ENCODE measurements around the gene HOXA10.

HOXA10 gene

DNA sequence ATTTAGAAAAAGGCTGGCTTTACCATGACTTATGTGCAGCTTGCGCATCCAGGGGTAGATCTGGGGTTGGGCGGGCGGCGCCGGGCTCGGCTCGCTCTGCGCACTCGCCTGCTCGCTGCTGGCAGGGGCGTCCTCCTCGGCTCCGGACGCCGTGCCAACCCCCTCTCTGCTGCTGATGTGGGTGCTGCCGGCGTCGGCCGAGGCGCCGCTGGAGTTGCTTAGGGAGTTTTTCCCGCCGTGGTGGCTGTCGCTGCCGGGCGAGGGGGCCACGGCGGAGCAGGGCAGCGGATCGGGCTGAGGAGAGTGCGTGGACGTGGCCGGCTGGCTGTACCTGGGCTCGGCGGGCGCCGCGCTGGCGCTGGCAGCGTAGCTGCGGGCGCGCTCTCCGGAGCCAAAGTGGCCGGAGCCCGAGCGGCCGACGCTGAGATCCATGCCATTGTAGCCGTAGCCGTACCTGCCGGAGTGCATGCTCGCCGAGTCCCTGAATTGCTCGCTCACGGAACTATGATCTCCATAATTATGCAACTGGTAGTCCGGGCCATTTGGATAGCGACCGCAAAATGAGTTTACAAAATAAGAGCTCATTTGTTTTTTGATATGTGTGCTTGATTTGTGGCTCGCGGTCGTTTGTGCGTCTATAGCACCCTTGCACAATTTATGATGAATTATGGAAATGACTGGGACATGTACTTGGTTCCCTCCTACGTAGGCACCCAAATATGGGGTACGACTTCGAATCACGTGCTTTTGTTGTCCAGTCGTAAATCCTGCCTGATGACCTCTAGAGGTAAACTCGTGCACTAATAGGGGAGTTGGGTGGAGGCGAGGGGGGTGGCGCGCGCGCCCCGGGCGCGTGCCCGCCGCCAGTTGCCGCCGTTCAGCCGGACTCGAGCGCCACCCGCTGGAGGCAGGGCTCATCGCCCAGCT is 30.8 kb downstream of the HOXA10 start, which contains the start of gene HOXA5:
Gene HOXA5 (minus strand): TSS at position 659 of the 927 bp plus-strand sequence. CDS start 74 bp downstream, at position 585.
- DNase-seq = peak in 1 of 2 donors; percentile 63

DNA sequence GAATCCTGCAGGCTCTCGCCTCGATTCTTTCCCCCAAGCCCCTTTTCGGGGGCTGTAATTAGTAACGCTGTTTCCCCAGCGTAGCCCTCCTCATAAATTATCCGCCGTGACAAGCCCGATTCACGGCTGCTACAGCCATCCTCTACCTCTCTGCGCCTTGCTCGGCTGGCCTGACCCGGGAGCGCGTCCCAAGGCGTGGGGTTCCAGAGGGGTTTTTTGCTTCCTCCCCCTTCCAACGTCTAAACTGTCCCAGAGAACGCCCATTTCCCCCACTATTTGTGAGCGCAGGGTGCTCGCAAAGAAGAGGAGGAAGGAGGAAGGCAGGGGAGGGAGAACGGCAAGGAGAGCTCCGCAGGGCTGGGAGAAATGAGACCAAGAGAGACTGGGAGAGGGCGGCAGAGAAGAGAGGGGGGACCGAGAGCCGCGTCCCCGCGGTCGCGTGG is 31.5 kb downstream of the HOXA10 start:
- no peak for DNase-seq

DNA sequence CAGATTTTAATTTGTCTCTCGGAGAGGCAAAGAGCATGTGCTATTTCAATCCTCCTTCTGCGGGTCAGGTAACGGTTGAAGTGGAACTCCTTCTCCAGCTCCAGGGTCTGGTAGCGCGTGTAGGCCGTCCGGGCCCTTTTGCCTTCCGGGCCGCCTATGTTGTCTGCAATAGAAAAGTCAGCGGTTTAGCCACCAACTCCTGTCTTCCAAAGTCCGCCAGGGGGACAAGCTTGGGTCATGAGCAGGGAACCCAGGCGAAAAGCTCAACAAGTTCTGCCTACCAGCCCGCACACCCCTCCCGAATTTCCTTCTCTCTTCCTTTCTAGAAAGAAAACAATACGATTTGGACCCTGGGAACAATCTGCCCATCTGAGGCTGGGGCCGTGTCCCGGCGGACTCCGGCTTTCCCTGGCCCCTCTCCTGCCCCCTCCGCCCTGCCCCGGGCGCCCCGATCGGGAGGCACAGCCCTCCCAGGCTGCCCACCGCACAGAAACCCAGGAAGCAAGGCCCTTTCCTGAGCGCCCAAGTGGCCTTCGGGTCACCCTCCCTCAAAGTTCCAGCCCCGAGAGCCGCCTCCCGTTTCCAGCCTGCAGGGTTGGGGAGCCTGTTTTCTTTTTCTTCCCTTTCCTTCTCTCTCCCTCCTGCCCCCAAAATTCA is 32.1 kb downstream of the HOXA10 start:
- no peak for DNase-seq

DNA sequence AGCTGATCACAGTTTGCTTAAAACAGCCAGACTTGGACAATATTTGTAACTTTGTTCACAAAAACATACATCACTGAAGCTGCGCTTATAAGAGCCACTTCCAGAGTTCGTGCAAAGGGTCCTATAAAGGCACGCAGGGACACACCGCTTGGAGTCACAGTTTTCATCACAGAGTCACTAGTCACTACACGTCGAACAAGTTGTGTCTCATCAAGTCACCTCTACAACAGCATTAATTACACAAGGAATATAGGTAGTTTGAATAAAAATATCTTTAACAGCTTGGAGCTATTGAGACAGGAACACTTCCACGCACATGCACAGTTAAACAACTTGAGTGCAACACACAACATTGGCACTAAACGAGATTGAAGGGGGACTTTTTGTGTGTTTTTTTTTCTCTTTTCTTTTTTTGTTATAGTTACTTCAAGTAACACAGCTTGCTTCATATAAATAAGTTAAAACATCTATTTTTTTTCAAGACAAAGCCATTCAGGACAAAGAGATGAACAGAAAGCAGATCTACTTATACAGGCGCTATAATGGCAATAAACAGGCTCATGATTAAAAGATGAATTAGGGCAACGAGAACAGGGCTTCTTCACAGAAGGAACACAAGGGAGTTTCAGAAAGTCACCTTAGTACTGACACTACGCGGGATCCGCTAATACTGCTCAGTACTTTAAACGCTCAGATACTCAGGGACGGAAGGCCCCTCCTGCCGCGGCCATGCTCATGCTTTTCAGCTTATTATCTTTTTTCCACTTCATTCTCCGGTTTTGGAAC is 32.8 kb downstream of the HOXA10 start:
- DNase-seq = no peak

DNA sequence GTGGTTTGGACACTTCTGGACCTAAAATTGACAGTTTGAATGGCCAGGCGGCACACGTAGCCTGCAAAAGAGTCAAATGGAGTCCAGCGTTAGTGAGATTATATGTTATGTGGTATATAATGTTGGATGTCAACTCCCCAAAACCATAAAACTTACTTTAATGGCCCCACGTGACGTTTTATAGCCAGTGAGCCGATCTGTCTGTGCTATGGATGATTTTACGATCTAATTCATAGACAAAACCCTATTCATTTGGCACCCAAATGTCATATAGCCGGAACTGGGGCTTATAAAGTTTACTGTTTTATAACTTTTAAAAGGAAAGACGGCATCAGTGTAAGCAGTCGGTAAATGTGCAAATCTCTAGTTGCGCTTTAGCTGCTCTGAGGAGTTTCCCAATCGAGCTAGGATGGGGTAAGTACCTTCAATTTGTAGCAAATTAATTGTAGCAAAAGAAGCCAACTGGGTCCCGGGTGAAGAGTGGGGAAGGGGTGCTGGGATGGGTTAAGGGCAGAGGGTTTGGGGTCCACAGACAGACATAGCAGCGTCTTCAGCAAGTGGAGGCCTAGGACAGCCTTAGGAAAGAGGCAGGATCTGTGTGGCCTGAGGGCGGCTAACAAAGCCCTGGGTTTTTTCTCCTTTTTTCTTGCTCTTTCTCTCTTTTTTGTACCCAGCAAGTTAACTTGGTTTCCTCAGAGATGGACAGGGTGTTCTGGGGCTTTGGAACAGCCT is 33.8 kb downstream of the HOXA10 start:
- DNase-seq = no peak

DNA sequence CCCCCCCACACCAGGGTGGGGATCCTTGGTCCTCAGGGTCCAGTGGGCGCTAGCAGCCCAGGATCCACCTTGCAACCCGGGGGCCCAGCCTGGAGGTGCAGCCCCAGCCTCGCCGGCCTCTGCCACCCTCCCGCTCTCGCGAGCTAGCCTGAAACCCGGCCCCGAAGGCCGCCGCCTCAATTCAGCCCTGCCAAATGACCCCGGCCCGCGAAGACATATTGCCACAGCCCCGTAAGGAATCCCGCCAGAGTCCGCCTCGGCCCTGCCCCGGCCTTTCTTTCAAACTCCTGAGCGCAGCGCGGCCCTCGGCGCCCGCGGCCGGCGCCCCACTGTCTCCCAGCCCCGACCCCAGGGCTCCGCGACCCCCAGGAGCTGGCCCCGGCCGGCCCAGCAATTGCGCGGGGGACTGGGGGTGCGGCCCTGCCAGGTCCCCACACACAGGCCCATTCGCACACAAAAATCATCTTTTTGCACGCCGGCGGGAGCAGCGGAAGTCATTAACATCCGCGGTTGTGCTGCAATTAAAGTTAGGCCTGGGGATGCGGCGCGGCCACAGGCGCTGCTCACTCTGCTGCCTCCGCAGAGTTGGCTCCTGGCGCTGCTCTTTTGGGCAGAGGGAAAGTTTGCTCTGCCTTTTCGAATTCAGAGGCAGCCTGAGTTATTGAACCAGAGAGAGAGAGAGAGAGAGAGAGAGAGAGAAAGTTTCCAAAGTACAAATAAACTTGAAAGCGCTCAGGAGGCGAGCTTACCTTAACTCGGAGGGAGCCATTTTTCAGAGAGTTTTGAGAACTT is 34.6 kb downstream of the HOXA10 start:
- DNase-seq = no peak

DNA sequence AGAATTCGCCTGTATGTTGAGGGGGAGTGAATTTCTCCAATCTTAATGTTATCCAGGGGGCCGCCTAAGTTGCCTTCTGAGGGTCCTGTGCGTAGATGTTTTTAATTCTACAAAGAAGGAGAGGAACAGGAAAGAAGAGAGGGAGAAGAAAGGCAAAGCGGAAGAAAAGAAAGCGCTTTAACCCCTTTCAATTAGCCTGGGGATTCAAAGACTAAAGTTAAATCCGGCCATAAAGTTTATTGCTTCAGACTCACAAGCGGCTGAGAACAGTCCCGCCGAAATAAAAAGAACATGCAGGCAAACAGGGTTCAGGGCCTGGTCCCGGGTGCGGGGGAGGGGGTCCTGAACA is 35.2 kb downstream of the HOXA10 start:
- no peak for DNase-seq

DNA sequence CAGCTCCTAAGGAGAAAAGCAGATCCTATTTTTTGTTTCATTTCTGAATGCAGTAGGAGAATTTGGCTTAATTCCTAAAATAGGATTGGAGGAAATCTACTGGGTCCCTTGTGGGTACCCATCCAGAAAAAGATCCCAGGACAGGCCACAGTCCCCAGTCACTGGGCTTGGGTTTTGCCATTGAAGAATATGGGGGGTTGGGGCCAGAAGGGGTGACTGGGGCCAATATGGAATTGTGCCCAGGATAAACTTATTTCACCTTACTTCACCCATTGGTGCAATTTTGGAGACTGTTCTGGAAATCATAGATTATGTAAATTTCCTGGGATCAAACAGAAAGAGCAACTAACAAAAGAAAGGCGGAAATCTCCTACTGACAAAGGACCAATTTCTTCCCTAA is 35.6 kb downstream of the HOXA10 start:
- no peak for DNase-seq

DNA sequence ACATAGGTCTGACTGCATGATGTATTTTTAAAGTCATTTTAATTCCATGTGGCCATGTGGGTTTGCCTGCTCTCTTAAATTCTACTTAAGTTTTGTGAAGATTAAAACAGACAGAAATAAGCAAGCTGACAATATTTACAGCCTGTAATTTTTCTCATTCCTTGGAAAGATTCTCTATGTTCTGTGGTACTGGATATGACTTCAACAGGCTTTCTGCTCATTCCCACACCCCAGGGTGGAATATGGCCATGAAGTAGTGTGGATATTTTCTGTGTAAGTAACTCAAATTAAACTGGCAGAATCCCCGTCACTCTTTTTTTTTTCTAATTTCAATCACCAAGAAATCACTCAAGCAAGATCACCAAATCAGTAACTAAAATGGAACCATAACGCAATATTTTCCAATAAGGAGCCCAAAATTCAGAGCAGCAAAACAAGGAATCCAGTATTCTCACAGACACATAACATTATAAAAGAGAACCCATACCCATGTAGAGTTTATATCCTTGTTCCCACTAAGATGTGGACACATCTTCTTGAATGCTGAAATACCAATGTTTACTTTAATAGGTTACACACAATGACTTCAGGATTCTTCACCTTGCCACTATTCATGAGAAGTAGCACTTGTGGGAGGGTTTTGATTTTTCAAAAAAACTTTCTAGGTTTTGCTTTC is 36.3 kb downstream of the HOXA10 start:
- no peak for DNase-seq

DNA sequence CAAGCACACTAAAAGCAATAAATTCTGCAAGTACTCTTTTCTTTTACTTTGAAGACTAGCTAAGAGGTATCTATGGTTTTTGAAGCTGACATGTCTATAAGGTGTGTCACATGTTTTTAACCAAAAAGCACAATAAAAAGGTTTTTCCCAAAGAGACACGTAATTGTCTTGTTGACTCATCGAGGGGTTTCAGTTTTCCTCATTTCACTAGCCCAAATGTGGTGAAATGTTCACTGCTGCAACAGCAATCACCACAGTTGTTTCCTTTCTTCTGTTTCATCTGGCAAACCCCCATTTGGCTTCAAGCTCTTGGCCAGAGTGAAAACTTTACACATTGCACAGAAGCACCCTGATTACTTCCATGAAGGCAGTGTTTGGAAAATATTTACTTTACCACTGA is 39.7 kb downstream of the HOXA10 start:
- no peak for DNase-seq

DNA sequence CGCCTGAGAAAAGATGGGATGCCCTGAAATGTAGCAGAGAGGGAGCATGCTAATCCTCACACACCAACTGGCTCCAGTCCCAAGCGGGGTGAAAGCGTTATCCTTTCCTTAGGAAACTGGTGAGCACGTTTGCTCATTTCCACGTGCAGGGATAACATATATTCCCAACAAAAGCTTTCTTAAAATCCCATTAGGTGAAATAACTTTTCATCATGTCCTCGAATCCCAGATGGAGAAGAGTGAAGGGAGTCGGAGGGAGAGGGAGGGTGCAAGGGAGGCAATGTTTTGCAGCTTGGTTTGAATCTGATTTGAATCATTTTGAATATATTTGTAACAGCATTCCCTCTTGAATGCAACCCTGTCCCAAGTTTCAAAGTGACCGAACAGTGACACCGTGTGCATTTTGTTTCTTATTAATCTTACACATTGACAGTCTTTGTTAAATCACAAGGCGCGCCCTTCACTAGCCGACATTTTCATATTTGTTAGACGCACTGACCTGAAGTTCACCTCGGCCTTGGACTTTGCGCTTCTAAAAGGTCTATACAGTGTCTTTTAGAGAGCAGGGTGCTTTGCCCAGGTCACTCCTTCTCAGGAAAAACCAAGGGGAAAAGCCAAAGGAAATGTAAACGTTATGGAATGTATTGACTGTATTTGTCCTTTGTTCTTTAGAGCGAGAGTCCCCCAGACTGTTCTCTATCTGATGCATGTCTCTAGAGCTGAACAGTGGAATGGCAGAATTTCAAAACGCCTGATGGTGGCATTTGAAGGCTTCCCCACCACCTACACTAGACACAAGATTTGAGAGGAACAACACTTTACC is 40.5 kb downstream of the HOXA10 start:
- no peak for DNase-seq

DNA sequence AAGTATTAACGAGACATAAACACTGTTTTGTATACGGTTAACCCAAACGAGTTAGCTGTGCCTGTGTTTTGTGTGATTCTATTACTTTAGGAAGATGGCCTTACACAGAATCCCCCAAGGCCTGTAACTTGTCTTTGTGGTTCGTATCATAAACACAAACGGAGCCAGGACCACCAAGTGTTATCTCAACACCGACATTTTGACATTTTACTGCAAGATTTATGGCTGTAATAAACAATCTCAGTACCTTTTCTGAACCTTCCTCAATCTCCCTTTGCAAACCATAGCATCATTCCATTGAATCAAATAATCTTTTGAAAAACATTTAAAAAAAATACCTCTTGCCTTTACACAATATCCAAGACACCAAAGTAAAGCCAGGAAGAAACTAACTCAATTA is 41.1 kb downstream of the HOXA10 start:
- no peak for DNase-seq

DNA sequence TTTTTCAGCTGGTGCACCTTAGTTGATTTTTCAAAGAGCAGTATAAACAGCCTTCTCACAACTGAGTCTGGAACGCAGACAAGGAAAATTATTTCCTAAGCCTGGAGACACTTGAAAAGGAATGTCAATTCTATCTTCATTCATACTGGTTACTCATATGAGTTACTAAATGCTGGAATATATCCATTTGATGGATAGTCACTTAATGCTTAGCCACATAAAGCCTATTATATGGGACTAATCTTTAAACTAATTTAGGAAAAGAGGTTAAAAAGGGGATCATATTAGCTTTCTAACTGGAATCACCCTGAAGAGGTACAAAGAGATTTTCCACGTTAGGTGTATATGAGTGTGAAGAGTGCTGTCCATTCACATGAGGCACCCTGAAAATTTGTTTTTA is 41.9 kb downstream of the HOXA10 start:
- DNase-seq = no peak

DNA sequence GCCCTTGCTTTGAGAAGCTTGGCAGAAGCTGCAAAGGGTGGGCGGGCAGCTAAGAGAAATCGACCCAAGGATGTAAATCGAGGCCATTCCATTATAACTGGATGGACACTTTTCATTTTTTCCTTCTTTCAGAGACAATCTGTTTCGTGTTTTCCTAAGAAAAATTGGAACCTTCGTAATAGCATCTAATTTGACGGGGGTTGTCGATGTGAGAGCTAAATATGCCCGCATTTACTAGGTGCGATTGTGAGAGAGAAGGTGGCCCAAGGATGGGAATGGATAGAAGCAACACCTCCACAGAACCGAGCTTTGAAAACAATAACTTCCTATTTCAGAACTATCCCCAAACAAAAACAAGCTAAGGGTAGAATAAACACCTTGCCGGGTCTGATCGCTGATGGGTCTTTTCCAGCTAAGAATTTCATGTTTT is 42.7 kb downstream of the HOXA10 start:
- DNase-seq = no peak

DNA sequence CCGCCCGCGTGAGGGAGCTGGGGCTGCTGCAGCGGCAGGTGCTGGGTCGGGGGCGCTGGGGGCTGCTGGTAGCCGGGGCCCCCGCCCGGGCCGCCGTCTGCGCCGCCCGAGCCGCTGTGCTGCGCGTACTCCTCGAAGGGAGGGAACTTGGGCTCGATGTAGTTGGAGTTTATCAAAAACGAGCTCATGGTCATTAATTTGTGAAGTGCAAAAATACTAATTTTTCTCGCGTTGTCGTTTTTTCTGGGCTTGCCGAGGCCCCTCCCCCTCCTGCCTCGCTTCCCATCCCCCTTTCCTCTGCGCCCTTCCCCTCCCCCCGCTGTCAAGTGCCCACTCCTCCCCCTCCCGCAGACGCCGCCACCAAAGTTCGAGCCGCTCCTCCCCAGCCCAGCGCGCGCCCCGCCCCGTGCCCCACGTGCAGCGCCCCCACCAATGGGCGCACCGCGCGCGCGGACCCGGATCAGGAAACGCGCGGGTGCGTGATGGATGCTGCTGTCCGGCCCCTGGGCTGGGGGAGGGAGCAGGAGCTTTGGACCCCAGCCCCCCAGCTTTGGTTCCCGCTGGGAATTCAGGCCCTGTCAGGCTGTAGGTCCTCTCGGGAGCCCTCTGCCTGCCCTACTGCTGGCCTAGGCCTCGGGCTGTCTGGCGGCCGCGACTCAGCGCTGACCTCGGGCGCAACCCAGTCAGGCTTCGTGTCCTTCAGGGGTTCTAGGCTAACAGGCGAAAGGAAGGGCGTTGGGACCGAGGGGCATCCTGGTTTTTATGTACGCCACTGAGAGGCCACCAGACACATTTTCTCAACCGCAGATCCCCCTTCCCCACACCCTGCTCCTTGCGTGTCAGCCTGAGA is 43.4 kb downstream of the HOXA10 start, which contains the start of gene HOXA4:
Gene HOXA4 (minus strand): TSS at position 218 of the 850 bp plus-strand sequence. CDS start 24 bp downstream, at position 194.
- DNase-seq = peak; percentile 77 to 87

DNA sequence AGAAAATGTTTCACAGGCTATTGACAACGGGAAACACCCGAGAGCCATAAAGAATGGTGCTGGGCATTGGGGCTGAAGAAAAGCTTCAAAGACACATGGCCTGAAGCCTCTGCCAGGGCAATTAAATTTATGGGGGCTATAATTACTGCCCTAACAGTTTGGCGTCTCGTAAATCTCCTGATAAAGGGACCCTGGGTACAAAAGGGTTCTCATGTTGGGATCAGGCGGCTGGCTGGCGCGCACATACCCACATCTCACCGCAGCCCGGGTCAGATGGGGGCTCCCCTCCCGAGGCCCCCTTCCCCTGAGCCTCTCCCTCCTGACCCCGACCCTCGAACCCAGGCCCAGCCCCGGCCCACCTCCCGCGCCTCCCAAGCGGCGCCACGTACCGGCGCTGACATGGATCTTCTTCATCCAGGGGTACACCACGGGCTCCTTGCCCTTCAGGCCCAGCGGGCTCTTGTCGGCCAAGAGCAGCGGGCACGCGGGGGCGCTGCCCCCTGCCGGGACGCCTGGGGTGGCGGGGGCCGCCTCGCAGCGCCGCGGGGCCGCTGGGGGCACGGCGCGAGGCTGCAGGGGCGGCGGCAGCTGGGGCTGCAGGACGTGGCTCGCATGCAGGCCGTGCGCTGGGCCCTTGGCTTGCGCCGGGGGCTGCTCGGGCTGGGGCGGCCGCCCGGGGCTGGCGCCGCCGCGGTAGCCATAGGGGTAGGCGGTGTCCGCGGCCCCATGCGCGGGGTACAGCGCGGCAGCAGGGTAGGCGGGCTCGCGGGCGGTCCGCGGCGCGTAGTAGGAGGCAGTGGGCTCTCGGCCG is 44.2 kb downstream of the HOXA10 start:
- no peak for DNase-seq

DNA sequence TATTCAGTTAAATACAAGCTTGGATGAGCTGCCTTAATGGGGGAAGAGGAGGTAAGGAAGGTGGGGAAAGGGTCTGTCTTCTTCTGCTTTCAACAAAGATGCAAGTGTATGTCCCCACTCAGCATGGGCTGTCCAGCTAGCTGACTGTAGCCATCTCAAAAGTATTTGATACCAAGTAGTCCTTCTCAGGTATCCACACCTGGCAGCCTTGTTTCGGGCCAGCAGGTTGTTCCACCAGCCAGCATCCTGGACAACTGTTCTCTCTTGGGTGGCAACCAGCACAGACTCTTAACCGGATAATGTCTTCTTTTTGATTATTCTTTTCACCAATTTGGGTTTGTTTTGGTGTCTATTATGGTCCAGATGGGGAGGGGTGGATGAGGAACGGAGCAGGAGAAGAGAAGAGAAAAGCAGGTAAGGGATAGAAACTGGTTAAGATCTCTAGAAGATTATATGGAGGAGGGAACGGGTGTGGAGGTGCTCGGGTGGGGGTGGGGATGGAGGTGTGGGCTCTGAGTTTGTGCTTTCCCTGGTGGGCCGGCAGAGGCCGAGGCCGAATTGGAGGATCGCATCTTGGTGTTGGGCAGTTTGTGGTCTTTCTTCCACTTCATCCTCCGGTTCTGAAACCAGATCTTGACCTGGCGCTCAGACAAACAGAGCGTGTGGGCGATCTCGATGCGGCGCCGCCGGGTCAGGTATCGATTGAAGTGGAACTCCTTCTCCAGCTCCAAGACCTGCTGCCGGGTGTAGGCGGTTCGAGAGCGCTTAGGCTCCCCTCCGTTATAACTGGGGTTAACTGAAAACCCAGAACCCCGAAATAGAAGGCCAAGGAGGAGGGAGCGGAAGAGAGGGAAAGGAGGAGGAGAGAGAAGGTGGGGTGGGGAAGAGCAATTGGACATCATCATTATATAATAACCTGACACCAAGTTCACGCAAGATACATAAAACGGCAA is 45.1 kb downstream of the HOXA10 start:
- no peak for DNase-seq

All from CD4-positive, alpha-beta T cell treated with Interleukin-4 for 1 hour (primary cell).